GM12801 (cell line): ENCODE data around the gene TCAP.

Experiments used
- CTCF ChIP-seq: IDR thresholded peaks from one replicate; pipeline ENCODE4 v1.5.1; 2011; ENCODE audit warnings: control low read depth; ENCODE audit not compliant: insufficient read length; ENCODE audit errors: extremely low read depth

The TCAP gene

GRCh38 chr17:39677542-39678339 is 12.6 kb downstream of the TCAP start:
- no peak for TF ChIP-seq CTCF

DNA sequence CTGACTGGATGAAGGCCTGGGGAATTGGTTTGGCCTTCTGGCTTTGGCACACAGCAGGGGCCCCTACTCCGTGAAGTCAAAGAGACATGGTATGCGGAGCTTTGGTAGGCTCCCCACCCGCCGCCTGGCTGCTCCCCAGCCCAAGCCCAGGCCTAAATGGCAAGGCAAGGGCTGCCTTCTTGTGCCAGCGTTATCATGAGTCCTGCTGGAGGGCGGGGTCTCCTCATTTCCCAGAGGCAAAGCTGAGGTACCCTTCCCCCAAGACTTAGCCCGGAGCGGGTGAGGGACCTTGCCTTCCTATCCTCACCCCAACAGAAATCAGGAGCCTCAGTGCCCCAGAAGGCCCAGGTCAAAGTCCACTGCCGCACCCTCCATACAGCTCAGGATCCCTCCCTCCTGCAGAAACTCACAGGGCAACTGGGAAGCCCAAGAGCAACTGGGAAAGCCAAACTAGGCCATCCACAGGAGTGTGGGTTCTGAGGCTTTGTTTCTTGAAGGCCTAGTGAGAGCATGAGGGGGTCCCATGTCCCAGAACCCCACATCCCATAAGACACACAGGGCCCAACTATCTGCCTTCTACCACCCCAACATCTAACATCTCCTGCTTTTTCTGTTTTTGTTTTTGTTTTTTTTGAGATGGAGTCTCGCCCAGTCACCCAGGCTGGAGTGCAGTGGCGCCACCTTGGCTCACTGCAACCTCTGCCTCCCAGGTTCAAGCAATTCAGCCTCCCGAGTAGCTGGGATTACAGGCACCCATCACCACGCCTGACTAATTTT is 13.4 kb downstream of the TCAP start:
- no peak for TF ChIP-seq CTCF

- TF ChIP-seq CTCF: no peak
These were observed 14.5 kb downstream of the TCAP start for GRCh38 chr17:39679521-39680192.

- TF ChIP-seq CTCF: no peak
These were observed 18.3 kb downstream of the TCAP start for GRCh38 chr17:39683295-39683939.

- TF ChIP-seq CTCF: no peak
These were observed 19.4 kb downstream of the TCAP start for GRCh38 chr17:39684369-39685192.

- TF ChIP-seq CTCF: no peak
These were observed 22.0 kb downstream of the TCAP start for GRCh38 chr17:39687101-39687545.
